ENCODE measurements around the gene FAM161A. TPM values are rescaled to one million over a fixed set of nuclear protein-coding genes. Genes with fewer than 3 reads are reported as not detected.

FAM161A gene
- total RNA-seq, 1 experiment from 2014 or later = 2.9 TPM

GRCh38 chr2:61787941-61788563, 65.8 kb downstream of the FAM161A start:
- DNase-seq (ENCODE audit: low spot score) = no peak

- no peak for DNase-seq (ENCODE audit: low spot score)
These were observed 67.0 kb downstream of the FAM161A start for GRCh38 chr2:61786876-61787275.

GRCh38 chr2:61785583-61785982, 68.3 kb downstream of the FAM161A start:
- no peak for DNase-seq (ENCODE audit: low spot score)

GRCh38 chr2:61784643-61785042, 69.2 kb downstream of the FAM161A start:
- no peak for DNase-seq (ENCODE audit: low spot score)

GRCh38 chr2:61775956-61776570, 77.8 kb downstream of the FAM161A start:
- no peak for DNase-seq (ENCODE audit: low spot score)

Small RNA genes within 50 kb of the gene (small RNA-seq; reads per million reads assigned to genes)
- gene RPS24P7 = not detected

Other genes starting within 250 kb of the FAM161A start
- gene CCT4, start 34.6 kb upstream of the FAM161A start, total RNA-seq (2014; rRNA removed; shearing (Covaris generic)) = 145 and 155 TPM in 2 replicates
- 6.4 and 8.6 TPM in 2 replicates for gene COMMD1, start 51.6 kb upstream of the FAM161A start, total RNA-seq (2014; rRNA removed; shearing (Covaris generic))

All from HT-29 (cell line).